HCT116 (cell line): ENCODE results near the gene PRPSAP1.

Experiments
- POLR2A ChIP-seq: IDR thresholded peaks from 2 replicates; pipeline ENCODE4 v1.7.0; 2011; ENCODE audit warnings: borderline replicate concordance; ENCODE audit not compliant: insufficient read depth, insufficient read length; ENCODE audit errors: extremely low read depth
- SRF ChIP-seq: IDR thresholded peaks from 2 replicates; pipeline ENCODE4 v1.6.1; 2012; ENCODE audit warnings: low read depth
- TF ChIP-seq, protein P1 (sequence below), 3 experiments: fragments of 200-600 bp in 1 of 3; sonication (generic) in 1 of 3; IDR thresholded peaks in 2 of 3; conservative IDR thresholded peaks in 1 of 3; 2 replicates each; pipeline ENCODE4 v1.5.1; 2012 to 2017; ENCODE audit warnings: low read depth in 2 of 3, low read length in 2 of 3, antibody characterized with exemption in 1 of 3, borderline replicate concordance in 1 of 3, control low read depth in 1 of 3, mild to moderate bottlenecking in 1 of 3, mixed read lengths in 1 of 3, mixed run types in 1 of 3, moderate library complexity in 1 of 3; ENCODE audit not compliant: insufficient read depth in 1 of 3
- TF ChIP-seq, protein P2 (sequence below): IDR thresholded peaks from 2 replicates; pipeline ENCODE4 v1.6.1; 2012

DNA sequence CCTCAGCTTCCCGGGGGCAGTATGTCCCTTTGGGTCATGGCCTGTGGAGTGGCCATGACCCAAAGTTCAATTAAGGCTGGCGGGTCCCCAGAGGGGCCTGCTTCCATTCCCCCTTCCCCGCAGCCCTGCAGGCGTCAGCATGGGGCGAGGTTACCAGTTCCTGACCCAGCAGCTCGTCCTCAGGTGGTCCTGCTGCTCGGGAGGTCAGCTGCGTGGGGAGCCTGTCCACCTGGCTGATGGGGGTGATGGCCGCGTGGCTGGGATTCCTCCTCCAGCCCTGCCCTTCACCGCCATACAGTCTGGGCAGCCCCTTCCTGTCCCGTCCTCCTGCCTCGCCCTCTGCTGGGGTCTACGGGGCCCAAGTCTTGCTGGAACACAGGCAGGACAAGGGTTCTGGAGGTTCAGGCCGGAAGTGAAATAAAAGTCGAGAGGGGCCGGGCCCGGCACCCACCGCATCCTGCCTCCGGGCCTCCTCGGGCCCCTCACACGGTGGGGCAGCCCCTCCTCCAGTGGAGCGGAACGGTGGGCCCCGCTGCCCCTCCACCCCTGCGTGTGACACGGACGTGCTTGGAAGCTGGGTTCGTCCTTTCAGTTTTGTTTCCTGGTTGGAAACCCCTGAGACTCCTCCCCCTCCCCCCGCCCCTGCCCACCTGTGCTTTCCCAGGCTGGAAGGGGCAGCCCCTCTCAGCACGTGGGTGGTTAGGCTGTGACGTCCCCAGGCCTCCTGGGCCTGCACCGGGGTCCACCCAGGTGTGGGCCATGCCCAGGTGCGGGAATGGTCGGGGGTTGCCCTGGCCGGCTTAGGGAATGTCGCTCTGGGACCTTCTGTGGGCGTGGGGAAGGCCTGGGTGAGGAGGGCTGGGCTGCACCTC is 81.8 kb downstream of the PRPSAP1 start:
- TF ChIP-seq SRF: no peak
- TF ChIP-seq, protein P1, sequence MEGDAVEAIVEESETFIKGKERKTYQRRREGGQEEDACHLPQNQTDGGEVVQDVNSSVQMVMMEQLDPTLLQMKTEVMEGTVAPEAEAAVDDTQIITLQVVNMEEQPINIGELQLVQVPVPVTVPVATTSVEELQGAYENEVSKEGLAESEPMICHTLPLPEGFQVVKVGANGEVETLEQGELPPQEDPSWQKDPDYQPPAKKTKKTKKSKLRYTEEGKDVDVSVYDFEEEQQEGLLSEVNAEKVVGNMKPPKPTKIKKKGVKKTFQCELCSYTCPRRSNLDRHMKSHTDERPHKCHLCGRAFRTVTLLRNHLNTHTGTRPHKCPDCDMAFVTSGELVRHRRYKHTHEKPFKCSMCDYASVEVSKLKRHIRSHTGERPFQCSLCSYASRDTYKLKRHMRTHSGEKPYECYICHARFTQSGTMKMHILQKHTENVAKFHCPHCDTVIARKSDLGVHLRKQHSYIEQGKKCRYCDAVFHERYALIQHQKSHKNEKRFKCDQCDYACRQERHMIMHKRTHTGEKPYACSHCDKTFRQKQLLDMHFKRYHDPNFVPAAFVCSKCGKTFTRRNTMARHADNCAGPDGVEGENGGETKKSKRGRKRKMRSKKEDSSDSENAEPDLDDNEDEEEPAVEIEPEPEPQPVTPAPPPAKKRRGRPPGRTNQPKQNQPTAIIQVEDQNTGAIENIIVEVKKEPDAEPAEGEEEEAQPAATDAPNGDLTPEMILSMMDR (IDR thresholded peaks at IDR 0.05 in 2 of 3, conservative IDR thresholded peaks at IDR 0.05 in 1 of 3; ENCODE audit: borderline replicate concordance in 1 of 3, insufficient read depth in 1 of 3, low read depth in 2 of 3, low read length in 2 of 3): no peak
- TF ChIP-seq POLR2A: no peak
- TF ChIP-seq, protein P2, sequence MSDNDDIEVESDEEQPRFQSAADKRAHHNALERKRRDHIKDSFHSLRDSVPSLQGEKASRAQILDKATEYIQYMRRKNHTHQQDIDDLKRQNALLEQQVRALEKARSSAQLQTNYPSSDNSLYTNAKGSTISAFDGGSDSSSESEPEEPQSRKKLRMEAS: no peak
